Parathyroid adenoma (tissue), 2 donors: ENCODE measurements around the gene TGFBR3.

Experiments used
- H2AFZ ChIP-seq: fragments of 300-600 bp; sonication (generic); one replicate; pipeline ENCODE4 v1.7.0; 2017; ENCODE audit warnings: antibody characterized with exemption, mild to moderate bottlenecking
- H3K27ac ChIP-seq: fragments of 300-600 bp; sonication (generic); one replicate; pipeline ENCODE4 v1.7.0; 2017
- H3K27me3 ChIP-seq: fragments of 300-600 bp; sonication (generic); one replicate; pipeline ENCODE4 v1.7.0; 2017; ENCODE audit warnings: low read length; ENCODE audit not compliant: control insufficient read depth, insufficient read depth
- H3K36me3 ChIP-seq: fragments of 300-600 bp; sonication (generic); one replicate; pipeline ENCODE4 v1.7.0; 2017; ENCODE audit warnings: low read length; ENCODE audit not compliant: control insufficient read depth, insufficient read depth
- H3K4me1 ChIP-seq: fragments of 300-600 bp; sonication (generic); one replicate; pipeline ENCODE4 v1.7.0; 2017; ENCODE audit warnings: control low read depth
- H3K4me2 ChIP-seq: fragments of 300-600 bp; sonication (generic); one replicate; pipeline ENCODE4 v1.7.0; 2017; ENCODE audit warnings: low read length
- H3K4me3 ChIP-seq: fragments of 300-600 bp; sonication (generic); one replicate; pipeline ENCODE4 v1.7.0; 2017; ENCODE audit warnings: low read depth, low read length
- H3K79me2 ChIP-seq: fragments of 300-600 bp; sonication (generic); one replicate; pipeline ENCODE4 v1.7.0; 2017; ENCODE audit warnings: control low read depth
- H3K9ac ChIP-seq: fragments of 300-600 bp; sonication (generic); one replicate; pipeline ENCODE4 v1.7.0; 2017; ENCODE audit warnings: mild to moderate bottlenecking
- H3K9me3 ChIP-seq: fragments of 300-600 bp; sonication (generic); one replicate; pipeline ENCODE4 v1.7.0; 2017; ENCODE audit warnings: low read length; ENCODE audit not compliant: control insufficient read depth
- TF ChIP-seq, protein P1 (sequence below): fragments of 300-600 bp; sonication (generic); IDR thresholded peaks from one replicate; pipeline ENCODE4 v1.7.0; 2017; ENCODE audit warnings: antibody characterized with exemption, mild to moderate bottlenecking
- donor health status: primary hyperparathyroidism.

The TGFBR3 gene

DNA sequence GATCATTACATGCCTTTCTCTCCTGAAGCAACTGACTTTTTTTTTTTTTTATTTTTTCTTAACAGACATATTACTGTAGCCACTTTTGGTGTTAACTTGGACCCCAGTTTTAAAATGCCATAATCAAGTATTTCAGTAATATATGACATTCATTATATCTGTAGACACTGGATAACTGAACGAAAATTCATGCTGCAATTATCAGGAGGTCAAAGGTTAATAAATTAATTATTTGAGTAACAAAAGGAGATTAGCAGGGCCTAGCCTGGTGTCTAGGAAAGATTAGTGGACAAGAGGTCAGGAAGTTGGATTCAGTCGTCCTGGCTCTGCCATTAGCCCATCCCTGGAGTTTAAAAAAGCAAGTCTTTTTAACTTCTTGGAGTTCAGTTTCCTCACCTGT, 168.1 kb downstream of the TGFBR3 start:
- no peaks in the 10 kb centered on the region for H3K79me2 ChIP-seq
- no peaks in the 10 kb centered on the region for H3K36me3 ChIP-seq
- H3K9me3 ChIP-seq: no peaks in the 10 kb centered on the region
- no peak overlapping the region for H3K4me2 ChIP-seq
- no peak overlapping the region for H3K27ac ChIP-seq
- H3K4me3 ChIP-seq: no peak overlapping the region
- H2AFZ ChIP-seq: no peak overlapping the region
- TF ChIP-seq, protein P1, sequence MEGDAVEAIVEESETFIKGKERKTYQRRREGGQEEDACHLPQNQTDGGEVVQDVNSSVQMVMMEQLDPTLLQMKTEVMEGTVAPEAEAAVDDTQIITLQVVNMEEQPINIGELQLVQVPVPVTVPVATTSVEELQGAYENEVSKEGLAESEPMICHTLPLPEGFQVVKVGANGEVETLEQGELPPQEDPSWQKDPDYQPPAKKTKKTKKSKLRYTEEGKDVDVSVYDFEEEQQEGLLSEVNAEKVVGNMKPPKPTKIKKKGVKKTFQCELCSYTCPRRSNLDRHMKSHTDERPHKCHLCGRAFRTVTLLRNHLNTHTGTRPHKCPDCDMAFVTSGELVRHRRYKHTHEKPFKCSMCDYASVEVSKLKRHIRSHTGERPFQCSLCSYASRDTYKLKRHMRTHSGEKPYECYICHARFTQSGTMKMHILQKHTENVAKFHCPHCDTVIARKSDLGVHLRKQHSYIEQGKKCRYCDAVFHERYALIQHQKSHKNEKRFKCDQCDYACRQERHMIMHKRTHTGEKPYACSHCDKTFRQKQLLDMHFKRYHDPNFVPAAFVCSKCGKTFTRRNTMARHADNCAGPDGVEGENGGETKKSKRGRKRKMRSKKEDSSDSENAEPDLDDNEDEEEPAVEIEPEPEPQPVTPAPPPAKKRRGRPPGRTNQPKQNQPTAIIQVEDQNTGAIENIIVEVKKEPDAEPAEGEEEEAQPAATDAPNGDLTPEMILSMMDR: no peak
- H3K4me1 ChIP-seq: no peaks in the 10 kb centered on the region
- H3K9ac ChIP-seq: no peak overlapping the region
- H3K27me3 ChIP-seq: no peaks in the 10 kb centered on the region

DNA sequence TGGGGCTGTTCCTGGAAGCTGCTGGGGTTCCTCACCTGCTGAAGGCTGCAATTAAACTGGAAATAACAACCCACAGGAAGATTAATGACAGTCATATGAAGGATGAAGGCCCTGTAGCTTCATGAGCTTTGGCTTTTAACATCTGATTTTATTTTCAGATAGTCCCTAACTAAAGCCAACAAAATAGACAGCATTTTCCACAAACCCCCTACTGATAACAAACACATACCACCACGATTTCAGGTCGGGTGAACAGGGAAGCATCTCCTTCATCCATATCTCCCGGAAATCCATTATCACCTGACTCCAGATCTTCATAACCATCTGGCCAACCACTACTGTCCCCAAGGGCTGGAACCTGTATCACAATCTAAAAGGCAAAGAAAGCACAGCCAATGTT, 169.6 kb downstream of the TGFBR3 start:
- Histone ChIP-seq H3K4me2 (no peak overlapping the region), H3K36me3 (no peaks in the 10 kb centered on the region), H3K4me3 (no peak overlapping the region), H3K9ac (no peak overlapping the region), H3K79me2 (no peaks in the 10 kb centered on the region), H3K9me3 (no peaks in the 10 kb centered on the region), H3K4me1 (no peaks in the 10 kb centered on the region), H3K27me3 (no peaks in the 10 kb centered on the region), H3K27ac (no peak overlapping the region), H2AFZ (no peak overlapping the region)
- TF ChIP-seq, protein P1: no peak

DNA sequence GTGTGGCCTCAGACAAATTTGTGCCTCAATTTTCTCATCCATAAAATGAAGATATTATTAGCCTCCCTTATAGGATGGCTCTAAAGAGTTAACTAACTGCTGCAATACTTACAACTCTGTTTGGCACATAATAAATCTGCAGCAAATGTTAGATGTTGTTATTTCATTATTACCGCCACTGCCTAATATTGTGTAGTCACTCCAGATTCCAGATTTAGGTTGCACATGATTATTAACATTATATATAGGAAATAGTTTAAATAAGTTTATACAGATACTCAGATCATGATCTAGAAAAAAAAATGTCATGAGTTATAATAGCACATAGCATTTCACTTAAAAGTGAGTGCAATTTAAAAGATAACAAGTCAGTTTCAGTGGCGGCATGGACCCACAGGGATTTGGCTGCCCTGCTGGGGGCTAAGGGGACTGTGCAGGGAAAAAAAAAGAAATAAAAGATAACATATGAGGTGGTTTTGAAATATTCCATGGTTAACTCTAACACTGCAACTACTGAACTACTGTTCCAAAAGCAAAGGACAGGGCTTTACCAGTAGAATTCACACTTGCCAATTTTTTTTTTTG, 170.4 kb downstream of the TGFBR3 start:
- no peaks in the 10 kb centered on the region for H3K27me3 ChIP-seq
- H3K4me1 ChIP-seq: no peaks in the 10 kb centered on the region
- H3K9ac ChIP-seq: no peak overlapping the region
- H3K79me2 ChIP-seq: no peaks in the 10 kb centered on the region
- H3K27ac ChIP-seq: no peak overlapping the region
- H3K4me3 ChIP-seq: no peak overlapping the region
- TF ChIP-seq, protein P1: no peak
- H3K4me2 ChIP-seq: no peak overlapping the region
- H2AFZ ChIP-seq: no peak overlapping the region
- no peaks in the 10 kb centered on the region for H3K9me3 ChIP-seq
- no peaks in the 10 kb centered on the region for H3K36me3 ChIP-seq

DNA sequence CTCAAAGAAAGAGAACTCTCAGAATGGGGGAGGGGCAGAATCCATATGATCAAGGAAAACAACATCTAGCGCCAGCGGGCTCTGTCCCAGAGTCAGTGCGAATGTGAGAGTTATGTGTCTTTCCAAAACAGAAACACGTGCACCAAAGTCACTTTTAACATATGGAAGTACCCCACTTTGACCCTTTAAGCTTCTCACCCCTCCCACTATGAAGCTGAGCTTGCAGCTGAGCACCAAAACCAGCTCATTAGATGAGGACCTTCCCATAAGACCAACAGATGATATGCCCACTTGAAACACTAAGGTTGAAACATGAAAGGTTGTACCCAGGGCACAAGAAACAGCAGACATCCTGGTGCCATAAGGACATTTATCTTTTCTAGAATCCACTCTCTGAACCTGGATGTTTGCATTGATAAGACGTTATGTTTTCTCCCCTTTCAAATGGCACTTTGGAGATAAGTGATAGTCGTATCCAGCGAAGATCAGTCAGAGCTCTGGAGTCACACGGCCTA, 171.0 kb downstream of the TGFBR3 start:
- no peak overlapping the region for H3K27ac ChIP-seq
- TF ChIP-seq, protein P1: no peak

More for the DNA sequence above, 171.0 kb downstream of the TGFBR3 start:
- Histone ChIP-seq H3K27me3 (no peaks in the 10 kb centered on the region), H3K4me1 (no peaks in the 10 kb centered on the region), H3K79me2 (no peaks in the 10 kb centered on the region), H3K4me2 (no peak overlapping the region), H2AFZ (no peak overlapping the region), H3K9ac (no peak overlapping the region), H3K9me3 (no peaks in the 10 kb centered on the region), H3K36me3 (no peaks in the 10 kb centered on the region), H3K4me3 (no peak overlapping the region)
